Smooth muscle cell (in vitro differentiated cells): ENCODE measurements around the gene TRIM26. TPM values are rescaled to one million over a fixed set of nuclear protein-coding genes. Genes with fewer than 3 reads are reported as not detected.

Experiments
- DNase-seq: peaks from one replicate; lab custom pipeline; 2025; ENCODE audit not compliant: unreplicated experiment; lab: John Stamatoyannopoulos, UW
- H2AFZ ChIP-seq: fragments of 200-600 bp; sonication (generic); 2 replicates; pipeline ENCODE4 v1.6.0; 2016; ENCODE audit warnings: antibody characterized with exemption, low read depth, mild to moderate bottlenecking
- H3F3A ChIP-seq: fragments of 200-600 bp; sonication (generic); 2 replicates; pipeline ENCODE4 v1.6.0; 2017; ENCODE audit warnings: antibody characterized with exemption, low read depth
- H3K27ac ChIP-seq: fragments of 200-600 bp; sonication (generic); 2 replicates; pipeline ENCODE4 v1.5.1; 2016; ENCODE audit warnings: low read depth, mild to moderate bottlenecking
- H3K27me3 ChIP-seq: fragments of 200-600 bp; sonication (generic); 2 replicates; pipeline ENCODE4 v1.6.1; 2016; ENCODE audit warnings: low read depth, mild to moderate bottlenecking
- H3K36me3 ChIP-seq: fragments of 200-600 bp; sonication (generic); 2 replicates; pipeline ENCODE4 v1.5.1; 2016; ENCODE audit warnings: low read depth
- H3K4me1 ChIP-seq: fragments of 200-600 bp; sonication (generic); 2 replicates; pipeline ENCODE4 v1.5.1; 2016; ENCODE audit warnings: low read depth
- H3K4me2 ChIP-seq: fragments of 200-600 bp; sonication (generic); 2 replicates; pipeline ENCODE4 v1.6.0; 2016; ENCODE audit warnings: mild to moderate bottlenecking
- H3K4me3 ChIP-seq: fragments of 200-600 bp; sonication (generic); 2 replicates; pipeline ENCODE4 v1.5.1; 2016; ENCODE audit warnings: mild to moderate bottlenecking
- H3K79me2 ChIP-seq: fragments of 200-600 bp; sonication (generic); 2 replicates; pipeline ENCODE4 v1.6.0; 2016; ENCODE audit warnings: low read depth, mild to moderate bottlenecking
- H3K9ac ChIP-seq: fragments of 200-600 bp; sonication (generic); 2 replicates; pipeline ENCODE4 v1.6.0; 2016; ENCODE audit warnings: low read depth
- H3K9me3 ChIP-seq: fragments of 200-600 bp; sonication (generic); replicated peaks from 2 replicates; pipeline ENCODE4 v1.5.1; 2016; ENCODE audit warnings: low read depth
- H4K20me1 ChIP-seq: fragments of 200-600 bp; sonication (generic); 2 replicates; pipeline ENCODE4 v1.6.0; 2016; ENCODE audit warnings: low read depth
- CTCF ChIP-seq: fragments of 200-600 bp; sonication (generic); IDR thresholded peaks from 2 replicates; pipeline ENCODE4 v1.5.1; 2017; ENCODE audit warnings: borderline replicate concordance, mild to moderate bottlenecking, antibody characterized with exemption; ENCODE audit not compliant: insufficient read depth, poor library complexity, severe bottlenecking
- WGBS: methylation state at CpG from one replicate; pipeline ENCODE4 v1.1.7; 2016; ENCODE audit warnings: low lambda C conversion rate; 5-methylcytosine and 5-hydroxymethylcytosine counted together
- polyA plus RNA-seq: library from polyadenylated mRNA; unstranded; fragments of >200 nt; fragmentation: Nextera tagmentation; extraction: Ambion mirVana; gene quantifications from 2 replicates; pipeline ENCODE4 v1.2.1, GENCODE V29; 2016
- total RNA-seq: library from RNA; depleted of rRNA; stranded (reverse); fragments of >200 nt; gene quantifications from 2 replicates; pipeline ENCODE4 v1.2.3, GENCODE V29; 2014

The TRIM26 gene
- total and polyA plus RNA-seq, 2 experiments from 2014 or later: 17.1 to 21.3 TPM

- no peak overlapping the region for H3K27ac ChIP-seq
- no peak for DNase-seq
- no peaks in the 10 kb centered on the region for H3K36me3 ChIP-seq
- no peak overlapping the region for H3K4me2 ChIP-seq
- H4K20me1 ChIP-seq: no peaks in the 10 kb centered on the region
- no peaks in the 10 kb centered on the region for H3K79me2 ChIP-seq
- peaks cover 46% of the 10 kb centered on the region for H3K27me3 ChIP-seq
- no peak overlapping the region for H3K4me3 ChIP-seq
- H3F3A ChIP-seq: no peaks in the 10 kb centered on the region
- 61% methylated on average over 3 of the region's 3 CpGs for WGBS
- no peak overlapping the region for H3K9ac ChIP-seq
- no peaks in the 10 kb centered on the region for H3K9me3 ChIP-seq
- H2AFZ ChIP-seq: no peak overlapping the region
- TF ChIP-seq CTCF: no peak
- H3K4me1 ChIP-seq: no peaks in the 10 kb centered on the region
Measured at GRCh38 chr6:30149234-30149633, 64.0 kb downstream of the TRIM26 start.

- Histone ChIP-seq H2AFZ (no peak overlapping the region), H3K27me3 (peaks cover 56% of the 10 kb centered on the region), H3K4me2 (no peak overlapping the region), H4K20me1 (no peaks in the 10 kb centered on the region), H3F3A (no peaks in the 10 kb centered on the region), H3K4me1 (no peaks in the 10 kb centered on the region), H3K27ac (no peak overlapping the region), H3K4me3 (no peak overlapping the region), H3K36me3 (no peaks in the 10 kb centered on the region), H3K9ac (no peak overlapping the region), H3K79me2 (no peaks in the 10 kb centered on the region), H3K9me3 (no peaks in the 10 kb centered on the region)
- WGBS: 90% methylated on average over 3 of the region's 3 CpGs
- no peak for TF ChIP-seq CTCF
- DNase-seq: no peak
Measured at GRCh38 chr6:30147096-30147495, 66.1 kb downstream of the TRIM26 start.

- Histone ChIP-seq H3K27me3 (peaks cover 59% of the 10 kb centered on the region), H3K4me3 (no peak overlapping the region), H3K4me1 (no peaks in the 10 kb centered on the region), H3K27ac (no peak overlapping the region), H3K9me3 (no peaks in the 10 kb centered on the region), H3K4me2 (no peak overlapping the region), H4K20me1 (no peaks in the 10 kb centered on the region), H3K36me3 (no peaks in the 10 kb centered on the region), H3K79me2 (no peaks in the 10 kb centered on the region), H3K9ac (no peak overlapping the region), H2AFZ (no peak overlapping the region), H3F3A (no peaks in the 10 kb centered on the region)
- no peak for DNase-seq
- 64% methylated on average over 7 of the region's 7 CpGs for WGBS
- TF ChIP-seq CTCF: no peak
Measured at GRCh38 chr6:30145818-30146217, 67.4 kb downstream of the TRIM26 start.

GRCh38 chr6:30144811-30145210 is 68.4 kb downstream of the TRIM26 start:
- TF ChIP-seq CTCF: no peak
- Histone ChIP-seq H3K27me3 (peaks cover 54% of the 10 kb centered on the region), H3F3A (no peaks in the 10 kb centered on the region), H3K79me2 (no peaks in the 10 kb centered on the region), H3K4me2 (no peak overlapping the region), H3K4me1 (no peaks in the 10 kb centered on the region), H3K36me3 (no peaks in the 10 kb centered on the region), H3K9ac (no peak overlapping the region), H2AFZ (no peak overlapping the region), H3K9me3 (no peaks in the 10 kb centered on the region), H3K4me3 (no peak overlapping the region), H3K27ac (no peak overlapping the region), H4K20me1 (no peaks in the 10 kb centered on the region)
- no peak for DNase-seq
- 72% methylated on average over 6 of the region's 6 CpGs for WGBS
